ENCODE data around the gene CNGA3. TPM values are rescaled to one million over a fixed set of nuclear protein-coding genes. Genes with fewer than 3 reads are reported as not detected.

The CNGA3 gene
- total RNA-seq, 2 experiments from 2014 or later, result not detected

- H3K9me3 ChIP-seq (ENCODE audit: low read length), result no peaks in the 10 kb centered on the region
- no TSS peak for BruUV-seq (replicated peaks)
- H3K27ac ChIP-seq (ENCODE audit: low read depth, low read length, poor library complexity, severe bottlenecking), result no peak overlapping the region
- no peak overlapping the region for H3K4me2 ChIP-seq (ENCODE audit: low read length)
- H3K36me3 ChIP-seq (ENCODE audit: insufficient read depth, low read length), result no peaks in the 10 kb centered on the region
- H2AFZ ChIP-seq (ENCODE audit: low read length), result no peak overlapping the region
- H3K4me3 ChIP-seq (ENCODE audit: low read depth, low read length, poor library complexity, severe bottlenecking), result no peak overlapping the region
- no peak for TF ChIP-seq CTCF (conservative IDR thresholded peaks at IDR 0.05; ENCODE audit: low read length)
- TF ChIP-seq EZH2phosphoT487 (IDR thresholded peaks at IDR 0.05; ENCODE audit: borderline replicate concordance, low read depth, low read length), result no peak
- H3K4me1 ChIP-seq (ENCODE audit: insufficient read depth, low read length, poor library complexity, severe bottlenecking), result no peaks in the 10 kb centered on the region
- no peaks in the 10 kb centered on the region for H3K79me2 ChIP-seq (ENCODE audit: insufficient read depth, low read depth, low read length)
- ChIA-PET POLR2A (no interaction called here), CTCF (ENCODE audit: unreplicated experiment) (no interaction called here)
- H3K9me2 ChIP-seq (ENCODE audit: insufficient read depth, low read length), result no peaks in the 10 kb centered on the region
- no peak for DNase-seq (ENCODE audit: low spot score)
- intact Hi-C loops (cut with micrococcal nuclease; ENCODE audit: unreplicated experiment), result no loop called here
- H4K20me1 ChIP-seq (ENCODE audit: insufficient read depth, low read length), result no peaks in the 10 kb centered on the region
Measured at GRCh38 chr2:98376996-98377395, 30.7 kb downstream of the CNGA3 start.

- no peaks in the 10 kb centered on the region for H3K9me2 ChIP-seq (ENCODE audit: insufficient read depth, low read length)
- intact Hi-C loops (cut with micrococcal nuclease; ENCODE audit: unreplicated experiment), result no loop called here
- no peaks in the 10 kb centered on the region for H3K9me3 ChIP-seq (ENCODE audit: low read length)
- H3K4me1 ChIP-seq (ENCODE audit: insufficient read depth, low read length, poor library complexity, severe bottlenecking), result no peaks in the 10 kb centered on the region
- BruUV-seq (replicated peaks), result no TSS peak
- no peak overlapping the region for H3K4me3 ChIP-seq (ENCODE audit: low read depth, low read length, poor library complexity, severe bottlenecking)
- no peaks in the 10 kb centered on the region for H4K20me1 ChIP-seq (ENCODE audit: insufficient read depth, low read length)
- H3K4me2 ChIP-seq (ENCODE audit: low read length), result no peak overlapping the region
- no peak overlapping the region for H2AFZ ChIP-seq (ENCODE audit: low read length)
- ChIA-PET POLR2A (interaction anchor here (1.0 kb wide), 1 partner anchor 8 kb away, joined by 3 read pairs; no protein-coding TSS in a partner anchor), CTCF (ENCODE audit: unreplicated experiment) (no interaction called here)
- H3K79me2 ChIP-seq (ENCODE audit: insufficient read depth, low read depth, low read length), result no peaks in the 10 kb centered on the region
- DNase-seq (ENCODE audit: low spot score), result no peak
- H3K36me3 ChIP-seq (ENCODE audit: insufficient read depth, low read length), result no peaks in the 10 kb centered on the region
- no peak for TF ChIP-seq CTCF (conservative IDR thresholded peaks at IDR 0.05; ENCODE audit: low read length)
- H3K27ac ChIP-seq (ENCODE audit: low read depth, low read length, poor library complexity, severe bottlenecking), result no peak overlapping the region
Measured at GRCh38 chr2:98377544-98377943, 31.3 kb downstream of the CNGA3 start.

DNA sequence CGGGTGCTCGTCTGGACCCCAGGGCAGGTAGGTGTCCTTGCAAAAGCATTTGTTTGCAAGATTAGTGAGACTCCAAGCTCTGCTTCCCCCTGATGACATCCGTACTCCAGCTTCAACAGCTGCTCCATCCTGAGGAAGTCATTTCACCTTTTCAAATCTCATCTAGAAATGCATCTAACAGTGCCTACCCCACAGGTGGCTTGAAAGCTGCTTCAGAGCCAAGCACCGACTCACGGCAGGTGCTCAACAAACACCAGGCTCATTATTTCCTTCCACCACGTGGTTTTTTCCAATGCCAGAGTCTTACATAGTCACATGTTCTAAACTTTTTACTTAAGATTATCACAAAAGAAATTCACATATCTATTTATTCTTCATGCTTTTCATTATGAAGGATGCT, 31.9 kb downstream of the CNGA3 start:
- Histone ChIP-seq H3K9me3 (ENCODE audit: low read length) (no peaks in the 10 kb centered on the region), H3K79me2 (ENCODE audit: insufficient read depth, low read depth, low read length) (no peaks in the 10 kb centered on the region), H2AFZ (ENCODE audit: low read length) (no peak overlapping the region), H3K4me3 (ENCODE audit: low read depth, low read length, poor library complexity, severe bottlenecking) (no peak overlapping the region), H3K9me2 (ENCODE audit: insufficient read depth, low read length) (no peaks in the 10 kb centered on the region), H4K20me1 (ENCODE audit: insufficient read depth, low read length) (no peaks in the 10 kb centered on the region), H3K4me2 (ENCODE audit: low read length) (no peak overlapping the region), H3K36me3 (ENCODE audit: insufficient read depth, low read length) (no peaks in the 10 kb centered on the region), H3K27ac (ENCODE audit: low read depth, low read length, poor library complexity, severe bottlenecking) (no peak overlapping the region), H3K4me1 (ENCODE audit: insufficient read depth, low read length, poor library complexity, severe bottlenecking) (no peaks in the 10 kb centered on the region)
- POLR2A ChIA-PET, result interaction anchor here (1.0 kb wide), 1 partner anchor 9 kb away, joined by 3 read pairs; no protein-coding TSS in a partner anchor
- CTCF ChIA-PET (ENCODE audit: unreplicated experiment), result no interaction called here
- TF ChIP-seq CTCF (conservative IDR thresholded peaks at IDR 0.05; ENCODE audit: low read length) (no peak), EZH2phosphoT487 (IDR thresholded peaks at IDR 0.05; ENCODE audit: borderline replicate concordance, low read depth, low read length) (no peak)
- BruUV-seq (replicated peaks), result no TSS peak
- intact Hi-C loops (cut with micrococcal nuclease; ENCODE audit: unreplicated experiment), result no loop called here
- no peak for DNase-seq (ENCODE audit: low spot score)

All from OCI-LY7 (cell line).